ENCODE results near the gene PEG3. TPM values are rescaled to one million over a fixed set of nuclear protein-coding genes. Genes with fewer than 3 reads are reported as not detected.
"Not testable (repeated sequence)": the region's sequence is repeated elsewhere in the genome, so short reads cannot be mapped to it uniquely, and the experiment has no call there.

PEG3 gene
- total RNA-seq, 4 donors from 2014 or later: 6.5 to 8.8 (median 7.3) TPM

- no peak for DNase-seq (ENCODE audit: low spot score)
- TF ChIP-seq CTCF (IDR thresholded peaks at IDR 0.05): no peak
- no peak for ATAC-seq (ENCODE audit: low FRiP score)
These were observed 34.0 kb upstream of the PEG3 start for GRCh38 chr19:56874530-56874929.

- TF ChIP-seq CTCF (IDR thresholded peaks at IDR 0.05): no peak
- no peak for DNase-seq (ENCODE audit: low spot score)
- ATAC-seq (ENCODE audit: low FRiP score): no peak
These were observed 33.0 kb upstream of the PEG3 start for GRCh38 chr19:56873493-56873892.

- ATAC-seq (ENCODE audit: low FRiP score) (no peak), DNase-seq (ENCODE audit: low spot score) (no peak)
- no peak for TF ChIP-seq CTCF (IDR thresholded peaks at IDR 0.05)
These were observed 29.4 kb upstream of the PEG3 start for GRCh38 chr19:56869886-56870285.

GRCh38 chr19:56868446-56868845 lies 27.9 kb upstream of the PEG3 start:
- no peak for ATAC-seq (ENCODE audit: low FRiP score)
- no peak for DNase-seq (ENCODE audit: low spot score)
- TF ChIP-seq CTCF (IDR thresholded peaks at IDR 0.05): no peak

GRCh38 chr19:56866538-56866937 lies 26.0 kb upstream of the PEG3 start:
- DNase-seq (ENCODE audit: low spot score) (no peak), ATAC-seq (ENCODE audit: low FRiP score) (no peak)
- no peak for TF ChIP-seq CTCF (IDR thresholded peaks at IDR 0.05)

- DNase-seq (ENCODE audit: low spot score) (no peak), ATAC-seq (ENCODE audit: low FRiP score) (no peak)
- TF ChIP-seq CTCF (IDR thresholded peaks at IDR 0.05): no peak
These were observed 24.1 kb upstream of the PEG3 start for GRCh38 chr19:56864443-56865125.

- TF ChIP-seq CTCF (IDR thresholded peaks at IDR 0.05): no peak
- ATAC-seq (ENCODE audit: low FRiP score): no peak
These were observed 22.2 kb upstream of the PEG3 start for GRCh38 chr19:56862741-56863140.

GRCh38 chr19:56860409-56860808 lies 19.9 kb upstream of the PEG3 start:
- ATAC-seq (ENCODE audit: low FRiP score); DNase-seq (ENCODE audit: low spot score): not testable (repeated sequence)

More at GRCh38 chr19:56862741-56863140, 22.2 kb upstream of the PEG3 start:
- DNase-seq (ENCODE audit: low spot score): no peak
